ENCODE results near the gene AJAP1.

Gene AJAP1

DNA sequence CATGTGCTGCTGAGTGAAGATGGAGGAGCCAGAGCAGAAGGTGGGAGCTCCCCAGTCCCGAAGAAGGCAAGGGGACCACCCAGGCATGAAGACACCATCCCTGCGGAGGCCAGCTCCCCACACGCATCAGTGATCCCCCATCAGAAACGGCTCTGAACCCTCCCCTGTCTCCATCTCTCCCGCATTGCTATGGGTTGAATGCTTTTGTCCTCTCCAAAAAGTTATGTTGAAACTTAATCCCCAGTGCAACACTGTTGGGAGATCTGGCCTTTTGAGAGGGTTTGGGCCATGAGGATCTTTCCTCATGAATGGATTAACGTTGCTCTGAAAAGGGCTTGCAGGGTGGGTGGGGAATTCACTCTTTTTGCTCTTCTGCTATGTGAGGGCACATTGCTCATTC, 147.6 kb downstream of the AJAP1 start:
- no peak overlapping the region for H3K27ac ChIP-seq
- TF ChIP-seq, protein P1, sequence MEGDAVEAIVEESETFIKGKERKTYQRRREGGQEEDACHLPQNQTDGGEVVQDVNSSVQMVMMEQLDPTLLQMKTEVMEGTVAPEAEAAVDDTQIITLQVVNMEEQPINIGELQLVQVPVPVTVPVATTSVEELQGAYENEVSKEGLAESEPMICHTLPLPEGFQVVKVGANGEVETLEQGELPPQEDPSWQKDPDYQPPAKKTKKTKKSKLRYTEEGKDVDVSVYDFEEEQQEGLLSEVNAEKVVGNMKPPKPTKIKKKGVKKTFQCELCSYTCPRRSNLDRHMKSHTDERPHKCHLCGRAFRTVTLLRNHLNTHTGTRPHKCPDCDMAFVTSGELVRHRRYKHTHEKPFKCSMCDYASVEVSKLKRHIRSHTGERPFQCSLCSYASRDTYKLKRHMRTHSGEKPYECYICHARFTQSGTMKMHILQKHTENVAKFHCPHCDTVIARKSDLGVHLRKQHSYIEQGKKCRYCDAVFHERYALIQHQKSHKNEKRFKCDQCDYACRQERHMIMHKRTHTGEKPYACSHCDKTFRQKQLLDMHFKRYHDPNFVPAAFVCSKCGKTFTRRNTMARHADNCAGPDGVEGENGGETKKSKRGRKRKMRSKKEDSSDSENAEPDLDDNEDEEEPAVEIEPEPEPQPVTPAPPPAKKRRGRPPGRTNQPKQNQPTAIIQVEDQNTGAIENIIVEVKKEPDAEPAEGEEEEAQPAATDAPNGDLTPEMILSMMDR (conservative IDR thresholded peaks at IDR 0.05), result no peak
- TF ChIP-seq ZFX (IDR thresholded peaks at IDR 0.05), result no peak

DNA sequence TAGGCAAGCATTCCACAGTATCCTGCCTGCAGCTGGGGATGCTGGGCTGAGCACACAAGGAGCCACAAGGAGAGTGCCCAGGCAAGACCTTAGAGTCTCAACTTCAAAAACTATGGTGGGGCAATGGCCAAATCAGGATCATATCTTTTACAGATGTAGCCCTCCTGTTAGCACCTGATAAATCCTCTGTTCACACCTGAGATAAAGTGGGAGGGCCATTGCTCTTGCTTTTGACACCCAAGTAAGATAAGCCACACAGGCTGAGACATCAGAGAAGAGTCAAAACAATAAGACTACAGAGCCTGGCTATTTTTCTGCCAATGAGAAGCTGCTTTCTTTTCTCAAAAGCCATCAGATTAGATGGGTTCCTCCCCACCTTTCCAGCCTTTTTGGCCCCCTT, 148.9 kb downstream of the AJAP1 start:
- TF ChIP-seq ZFX (IDR thresholded peaks at IDR 0.05), result no peak
- TF ChIP-seq, protein P1 (conservative IDR thresholded peaks at IDR 0.05), result no peak

DNA sequence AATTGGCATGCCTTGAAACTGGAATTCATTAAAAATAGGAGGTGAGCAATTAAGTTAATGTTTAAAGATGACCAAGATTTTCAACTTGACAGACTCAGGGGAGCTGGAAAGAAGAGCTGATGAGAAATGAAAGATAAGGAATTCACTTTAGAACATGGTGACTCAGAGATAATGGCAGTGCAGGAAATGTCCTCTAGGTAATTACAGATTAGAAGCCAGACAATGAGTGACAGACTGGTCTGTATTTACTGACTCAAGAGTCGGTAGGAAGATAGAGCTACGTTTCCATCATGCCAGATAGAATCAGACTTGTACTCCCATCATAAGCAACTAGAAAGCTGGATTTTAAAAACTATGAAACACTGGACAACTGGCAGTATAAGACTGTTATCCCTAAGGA, 151.6 kb downstream of the AJAP1 start:
- no peak overlapping the region for H3K27ac ChIP-seq
- no peak for TF ChIP-seq ZFX (IDR thresholded peaks at IDR 0.05)
- TF ChIP-seq, protein P1 (conservative IDR thresholded peaks at IDR 0.05), result no peak

More for the DNA sequence above, 148.9 kb downstream of the AJAP1 start:
- no peak overlapping the region for H3K27ac ChIP-seq

DNA sequence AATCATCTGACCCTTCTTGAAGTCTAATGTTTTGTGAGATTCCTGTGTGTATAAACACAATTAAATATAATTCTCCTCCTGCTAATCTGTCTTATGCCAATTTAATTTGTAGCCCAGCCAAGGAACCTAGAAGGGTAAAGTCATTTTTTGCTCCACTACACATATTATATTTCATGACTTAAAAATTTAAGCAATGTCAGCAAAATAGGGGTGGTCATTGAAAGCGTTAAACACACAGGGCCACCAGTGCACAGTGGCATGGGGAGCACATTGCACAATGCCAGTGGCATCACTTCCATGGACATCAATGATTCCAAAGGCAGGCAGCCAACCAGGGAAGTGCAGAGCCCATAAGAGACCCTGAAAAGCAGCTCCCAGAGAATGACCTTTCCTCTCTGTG, 166.1 kb downstream of the AJAP1 start:
- no peak for TF ChIP-seq ZFX (IDR thresholded peaks at IDR 0.05)
- TF ChIP-seq, protein P1 (conservative IDR thresholded peaks at IDR 0.05), result no peak

DNA sequence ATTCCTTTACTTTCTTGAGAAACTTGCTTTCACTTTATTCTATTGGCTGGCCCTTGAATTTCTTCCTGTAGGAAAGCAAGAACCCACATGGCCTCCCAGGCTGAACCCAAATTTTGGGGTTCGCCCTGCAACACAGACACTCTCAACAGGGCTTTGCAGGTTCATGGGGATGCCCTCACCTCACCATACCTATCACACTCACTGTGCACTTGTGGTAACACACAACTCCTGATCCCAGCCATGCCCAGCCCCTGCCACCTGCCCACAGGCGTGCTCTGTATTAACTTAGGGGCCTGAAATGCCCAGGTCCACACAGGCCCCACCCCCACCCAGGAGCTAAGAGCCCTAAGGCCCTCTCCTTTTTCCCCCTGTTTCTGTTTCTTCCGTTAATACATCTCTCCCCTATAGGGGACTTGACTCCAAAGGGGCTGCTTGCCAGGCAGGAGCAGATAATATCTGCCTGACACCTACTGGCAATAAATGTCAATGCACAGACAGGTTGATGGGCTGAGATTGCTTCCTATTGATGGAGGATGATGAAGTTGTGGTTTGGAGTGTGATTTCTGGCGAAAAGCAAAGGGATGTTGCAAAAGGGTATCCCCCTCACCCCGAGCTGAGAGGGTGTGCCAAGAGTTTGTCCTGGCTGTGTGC, 171.5 kb downstream of the AJAP1 start:
- H3K27ac ChIP-seq, result no peak overlapping the region
- no peak for TF ChIP-seq ZFX (IDR thresholded peaks at IDR 0.05)
- TF ChIP-seq, protein P1 (conservative IDR thresholded peaks at IDR 0.05), result peak; percentile 74

More for the DNA sequence above, 166.1 kb downstream of the AJAP1 start:
- no peak overlapping the region for H3K27ac ChIP-seq

DNA sequence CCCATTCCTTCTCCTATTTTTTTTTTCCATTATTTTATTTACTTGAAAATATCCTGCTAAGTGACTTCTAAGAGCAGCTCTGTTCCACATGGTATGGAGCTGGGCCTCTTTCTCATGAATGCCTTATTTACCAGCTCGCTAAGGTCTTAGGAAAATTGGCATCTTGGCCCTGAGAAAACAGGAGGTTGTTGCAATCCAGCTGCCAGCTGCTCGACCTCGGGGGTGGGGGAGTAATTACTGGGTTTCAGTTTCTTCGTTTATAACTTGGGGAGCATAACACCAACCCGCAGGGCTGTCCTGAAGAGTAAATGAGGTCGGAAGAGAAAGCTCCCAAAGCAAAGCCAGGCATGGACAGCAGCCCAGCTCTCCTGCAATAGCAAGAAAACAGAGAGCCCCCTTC, 176.3 kb downstream of the AJAP1 start:
- H3K27ac ChIP-seq, result no peak overlapping the region
- TF ChIP-seq ZFX (IDR thresholded peaks at IDR 0.05), result no peak
- TF ChIP-seq, protein P1 (conservative IDR thresholded peaks at IDR 0.05), result no peak

DNA sequence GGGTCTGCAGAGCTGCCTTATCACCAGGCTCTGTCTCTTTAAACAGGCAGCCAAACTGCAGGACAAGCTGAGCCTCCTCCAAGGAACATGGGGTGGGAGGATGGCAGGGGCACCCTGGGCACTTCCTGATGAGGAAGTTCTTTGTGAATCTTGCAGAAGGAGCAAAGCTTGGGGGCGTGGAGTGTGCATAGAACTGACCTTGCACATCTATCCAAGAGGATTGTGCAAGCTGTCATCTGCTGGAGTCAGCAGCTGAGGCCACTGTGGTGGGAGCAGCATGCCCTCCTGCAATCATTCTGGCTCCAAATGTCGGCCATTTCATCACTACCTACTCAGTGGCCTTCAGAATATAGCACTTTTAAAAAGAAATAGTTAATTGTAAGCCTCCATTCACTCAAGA, 182.2 kb downstream of the AJAP1 start:
- H3K27ac ChIP-seq, result no peak overlapping the region
- no peak for TF ChIP-seq ZFX (IDR thresholded peaks at IDR 0.05)
- TF ChIP-seq, protein P1 (conservative IDR thresholded peaks at IDR 0.05), result no peak
